ENCODE results near the gene NFIB. TPM values are rescaled to one million over a fixed set of nuclear protein-coding genes. Genes with fewer than 3 reads are reported as not detected.

Gene NFIB
- polyA plus RNA-seq, 2 of the 4 experiments (the other 2 are of a cell fraction): 10.7 to 21.7 TPM

DNA sequence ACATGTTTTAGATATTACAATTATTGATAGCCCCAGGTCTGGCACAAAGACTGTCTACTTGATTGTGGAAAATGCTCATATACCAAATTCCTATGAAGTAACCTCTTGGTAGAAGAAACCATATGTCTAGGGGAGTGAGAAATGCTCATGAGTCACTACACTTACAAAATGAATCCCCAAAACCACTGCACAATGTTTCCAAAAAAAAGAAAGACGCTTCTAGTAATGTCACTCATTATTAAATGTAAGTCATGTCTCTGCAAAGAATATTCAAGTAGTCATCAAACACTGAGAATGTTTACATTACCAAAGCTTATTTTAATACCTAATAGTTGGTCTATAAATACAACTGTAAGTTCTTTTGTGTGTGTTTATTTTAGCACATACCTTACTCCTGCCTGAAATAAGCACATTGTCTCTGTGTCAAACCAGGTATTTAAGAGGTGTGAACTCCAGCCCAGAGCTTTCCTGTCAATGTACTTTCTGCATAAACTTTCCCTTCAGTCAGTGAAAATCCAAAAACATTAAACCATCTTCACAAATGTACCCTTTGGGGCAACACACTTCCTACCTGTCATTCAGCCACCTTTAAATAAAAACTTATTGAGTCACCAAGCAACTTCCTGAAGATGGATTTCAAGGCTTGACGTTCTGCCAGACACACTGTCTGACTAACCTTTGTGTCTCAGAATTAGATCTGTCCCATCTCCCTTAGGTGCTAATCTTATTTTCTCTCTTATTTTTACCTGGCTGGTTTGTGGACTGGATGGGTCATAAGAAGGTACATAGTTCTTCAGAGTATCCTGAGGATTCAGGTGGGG lies 194.0 kb downstream of the NFIB start:
- no peaks in the 10 kb centered on the region for H3K9me3 ChIP-seq
- DNase-seq (ENCODE audit: low read depth in 1 of 2, low spot score in 1 of 2): no peak
- no peak for FAIRE-seq
- no peak overlapping the region for H3K27ac ChIP-seq
- no peak for TF ChIP-seq RARB (CRISPR knock-in tag; IDR thresholded peaks at IDR 0.05)
- no peak for TF ChIP-seq HEYL (CRISPR knock-in tag; IDR thresholded peaks at IDR 0.05)
- TF ChIP-seq MAX (IDR thresholded peaks at IDR 0.05): no peak
- no peak overlapping the region for H3K4me2 ChIP-seq
- ATAC-seq: no peak
- H3K4me3 ChIP-seq: no peak overlapping the region
- CTCF ChIA-PET: interaction anchor here (0.6 to 2.2 kb wide), 6 partner anchors 8 to 227 kb away, joined by 3 to 5 read pairs (median 3); no protein-coding TSS in a partner anchor
- WGBS (ENCODE audit: missing lambda C conversion rate): 74% methylated on average over 2 of the region's 2 CpGs
- H3K4me1 ChIP-seq: no peaks in the 10 kb centered on the region
- POLR2A ChIA-PET: no interaction called here

GRCh38 chr9:14112226-14112625 lies 201.7 kb downstream of the NFIB start:
- no peak for TF ChIP-seq NFE2L2 (conservative IDR thresholded peaks at IDR 0.05; ENCODE audit: low read length)
- no peak for TF ChIP-seq NPAS2 (CRISPR knock-in tag; IDR thresholded peaks at IDR 0.05; ENCODE audit: borderline replicate concordance)
- TF ChIP-seq HOXB13 (CRISPR knock-in tag; IDR thresholded peaks at IDR 0.05; ENCODE audit: low read depth): no peak
- no peak for TF ChIP-seq FOXS1 (CRISPR knock-in tag; IDR thresholded peaks at IDR 0.05)
- TF ChIP-seq SMC3 (IDR thresholded peaks at IDR 0.05): no peak
- no peak for TF ChIP-seq RFX5 (IDR thresholded peaks at IDR 0.05)
- TF ChIP-seq HDAC2 (IDR thresholded peaks at IDR 0.05): no peak
- no peak for TF ChIP-seq GATA3 (IDR thresholded peaks at IDR 0.05; ENCODE audit: borderline replicate concordance)
- no peak for TF ChIP-seq HEYL (CRISPR knock-in tag; IDR thresholded peaks at IDR 0.05)
- no peak for TF ChIP-seq CHD2 (IDR thresholded peaks at IDR 0.05; ENCODE audit: low read length, partially characterized antibody)
- TF ChIP-seq HES2 (IDR thresholded peaks at IDR 0.05): no peak
- WGBS (ENCODE audit: missing lambda C conversion rate): 92% methylated on average over 6 of the region's 6 CpGs
- FAIRE-seq (no peak), ATAC-seq (no peak), DNase-seq (ENCODE audit: low read depth in 1 of 2, low spot score in 1 of 2) (no peak)
- Histone ChIP-seq H3K4me2 (no peak overlapping the region), H3K9me3 (no peaks in the 10 kb centered on the region), H3K27ac (no peak overlapping the region), H3K4me1 (no peaks in the 10 kb centered on the region), H3K4me3 (no peak overlapping the region)
- CTCF ChIA-PET: interaction anchor here (0.7 to 1.0 kb wide), 2 partner anchors 8 to 241 kb away, joined by 3 to 4 read pairs; no protein-coding TSS in a partner anchor
- POLR2A ChIA-PET: no interaction called here

- H3K4me2 ChIP-seq: no peak overlapping the region
- CTCF ChIA-PET: interaction anchor here (0.7 to 1.0 kb wide), 2 partner anchors 9 to 242 kb away, joined by 3 to 4 read pairs; no protein-coding TSS in a partner anchor
- no peaks in the 10 kb centered on the region for H3K9me3 ChIP-seq
- no peak for TF ChIP-seq SMC3 (IDR thresholded peaks at IDR 0.05)
- TF ChIP-seq, protein P1, sequence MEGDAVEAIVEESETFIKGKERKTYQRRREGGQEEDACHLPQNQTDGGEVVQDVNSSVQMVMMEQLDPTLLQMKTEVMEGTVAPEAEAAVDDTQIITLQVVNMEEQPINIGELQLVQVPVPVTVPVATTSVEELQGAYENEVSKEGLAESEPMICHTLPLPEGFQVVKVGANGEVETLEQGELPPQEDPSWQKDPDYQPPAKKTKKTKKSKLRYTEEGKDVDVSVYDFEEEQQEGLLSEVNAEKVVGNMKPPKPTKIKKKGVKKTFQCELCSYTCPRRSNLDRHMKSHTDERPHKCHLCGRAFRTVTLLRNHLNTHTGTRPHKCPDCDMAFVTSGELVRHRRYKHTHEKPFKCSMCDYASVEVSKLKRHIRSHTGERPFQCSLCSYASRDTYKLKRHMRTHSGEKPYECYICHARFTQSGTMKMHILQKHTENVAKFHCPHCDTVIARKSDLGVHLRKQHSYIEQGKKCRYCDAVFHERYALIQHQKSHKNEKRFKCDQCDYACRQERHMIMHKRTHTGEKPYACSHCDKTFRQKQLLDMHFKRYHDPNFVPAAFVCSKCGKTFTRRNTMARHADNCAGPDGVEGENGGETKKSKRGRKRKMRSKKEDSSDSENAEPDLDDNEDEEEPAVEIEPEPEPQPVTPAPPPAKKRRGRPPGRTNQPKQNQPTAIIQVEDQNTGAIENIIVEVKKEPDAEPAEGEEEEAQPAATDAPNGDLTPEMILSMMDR (IDR thresholded peaks at IDR 0.05): no peak
- no peak for TF ChIP-seq RARB (CRISPR knock-in tag; IDR thresholded peaks at IDR 0.05)
- TF ChIP-seq EHF (CRISPR knock-in tag; IDR thresholded peaks at IDR 0.05): no peak
- no peak for TF ChIP-seq RNF2 (IDR thresholded peaks at IDR 0.05; ENCODE audit: borderline replicate concordance, low read depth)
- TF ChIP-seq MAFK (IDR thresholded peaks at IDR 0.05; ENCODE audit: partially characterized antibody): no peak
- TF ChIP-seq PBX3 (IDR thresholded peaks at IDR 0.05): no peak
- no peak for TF ChIP-seq HOXB13 (CRISPR knock-in tag; IDR thresholded peaks at IDR 0.05; ENCODE audit: low read depth)
- no peak for TF ChIP-seq HEYL (CRISPR knock-in tag; IDR thresholded peaks at IDR 0.05)
- TF ChIP-seq HES2 (IDR thresholded peaks at IDR 0.05): no peak
- TF ChIP-seq CHD2 (IDR thresholded peaks at IDR 0.05; ENCODE audit: low read length, partially characterized antibody): no peak
- no peak for TF ChIP-seq ZNF302 (CRISPR knock-in tag; IDR thresholded peaks at IDR 0.05)
- H3K27ac ChIP-seq: no peak overlapping the region
- no peaks in the 10 kb centered on the region for H3K4me1 ChIP-seq
- DNase-seq (ENCODE audit: low read depth in 1 of 2, low spot score in 1 of 2): no peak
- ATAC-seq: no peak
- no peak for FAIRE-seq
- 95% methylated on average over 1 of the region's 1 CpG for WGBS (ENCODE audit: missing lambda C conversion rate)
- H3K4me3 ChIP-seq: no peak overlapping the region
- POLR2A ChIA-PET: no interaction called here
These were observed 202.2 kb downstream of the NFIB start for GRCh38 chr9:14111696-14112095.

Data from A549 (cell line).